OCI-LY3 (cell line): ENCODE measurements around the gene EBPL.

ENCODE experiments used
- EZH2phosphoT487 ChIP-seq: fragments of 200-600 bp; shearing (Covaris generic); IDR thresholded peaks from 2 replicates; pipeline ENCODE4 v1.6.1; 2018; ENCODE audit warnings: antibody characterized with exemption, mixed run types, low read depth
- TF ChIP-seq, protein P1 (sequence below): fragments of 200-600, 300-600 bp; sonication (generic); IDR thresholded peaks from 2 replicates; pipeline ENCODE4 v1.5.1; 2014; ENCODE audit warnings: antibody characterized with exemption, low read length, low read depth

DNA sequence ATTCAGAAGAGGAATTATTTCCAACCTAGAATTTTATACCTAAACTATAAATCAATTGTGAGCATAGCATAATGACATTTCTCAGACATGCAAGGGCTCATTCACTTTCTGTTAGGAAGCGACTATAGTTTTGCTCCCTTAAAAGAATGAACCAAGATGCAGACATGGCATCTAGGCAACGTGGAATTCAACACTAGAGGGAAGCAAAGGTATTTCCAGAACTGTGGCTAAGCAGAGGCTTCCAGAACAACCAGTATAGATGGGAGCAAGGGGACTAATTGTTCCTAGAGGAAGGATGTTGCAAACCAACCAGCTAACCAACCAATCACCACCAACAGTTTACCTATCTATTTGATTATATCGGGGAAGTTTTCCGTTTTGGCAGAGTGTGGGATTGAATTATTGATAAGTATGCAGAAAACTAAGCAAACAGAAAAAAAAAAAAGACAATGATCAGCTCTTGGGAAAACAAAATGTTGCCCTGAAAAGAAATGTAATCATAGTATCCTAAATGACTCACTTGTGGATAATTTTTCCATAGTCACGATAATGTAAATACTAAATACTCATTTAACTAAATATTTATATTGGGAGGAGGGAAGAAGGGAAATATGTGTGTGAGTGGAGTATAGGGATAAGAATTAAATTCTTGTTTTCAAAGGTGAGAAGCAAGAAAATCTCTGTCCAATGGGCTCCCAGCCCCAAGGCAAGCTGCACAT, 41.9 kb downstream of the EBPL start:
- no peak for TF ChIP-seq EZH2phosphoT487
- TF ChIP-seq, protein P1, sequence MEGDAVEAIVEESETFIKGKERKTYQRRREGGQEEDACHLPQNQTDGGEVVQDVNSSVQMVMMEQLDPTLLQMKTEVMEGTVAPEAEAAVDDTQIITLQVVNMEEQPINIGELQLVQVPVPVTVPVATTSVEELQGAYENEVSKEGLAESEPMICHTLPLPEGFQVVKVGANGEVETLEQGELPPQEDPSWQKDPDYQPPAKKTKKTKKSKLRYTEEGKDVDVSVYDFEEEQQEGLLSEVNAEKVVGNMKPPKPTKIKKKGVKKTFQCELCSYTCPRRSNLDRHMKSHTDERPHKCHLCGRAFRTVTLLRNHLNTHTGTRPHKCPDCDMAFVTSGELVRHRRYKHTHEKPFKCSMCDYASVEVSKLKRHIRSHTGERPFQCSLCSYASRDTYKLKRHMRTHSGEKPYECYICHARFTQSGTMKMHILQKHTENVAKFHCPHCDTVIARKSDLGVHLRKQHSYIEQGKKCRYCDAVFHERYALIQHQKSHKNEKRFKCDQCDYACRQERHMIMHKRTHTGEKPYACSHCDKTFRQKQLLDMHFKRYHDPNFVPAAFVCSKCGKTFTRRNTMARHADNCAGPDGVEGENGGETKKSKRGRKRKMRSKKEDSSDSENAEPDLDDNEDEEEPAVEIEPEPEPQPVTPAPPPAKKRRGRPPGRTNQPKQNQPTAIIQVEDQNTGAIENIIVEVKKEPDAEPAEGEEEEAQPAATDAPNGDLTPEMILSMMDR = 0 out of 2 replicates have a peak, but pooled peaks have one; percentile 6
